GM04504 (cell line): ENCODE measurements around the gene STK32B.
"Not testable (repeated sequence)": the region's sequence is repeated elsewhere in the genome, so short reads cannot be mapped to it uniquely, and the experiment has no call there.

Experiments used
- DNase-seq: peaks from one replicate; pipeline ENCODE4 v3.0.0-alpha.2; 2012; ENCODE audit warnings: low read depth

Gene STK32B

DNA sequence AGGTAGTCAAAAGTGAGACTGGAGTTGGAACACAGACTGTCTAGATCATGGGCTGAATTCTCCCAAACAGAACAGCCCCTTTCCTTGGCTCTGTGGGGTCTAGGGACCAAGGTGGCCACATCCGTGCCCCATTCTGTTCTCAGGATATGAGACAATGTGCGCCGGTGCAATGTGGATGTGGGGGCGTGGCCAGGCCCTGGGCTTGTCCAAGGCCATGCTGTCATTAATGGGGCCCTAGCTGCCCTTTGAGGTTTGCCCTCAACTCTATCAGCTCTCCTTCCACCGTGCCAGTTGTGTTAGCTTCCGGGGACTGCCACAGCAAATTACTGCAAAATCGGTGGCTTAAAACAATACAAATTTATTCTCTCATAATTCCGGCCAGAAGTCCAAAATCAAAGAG is 344.5 kb downstream of the STK32B start:
- no peak for DNase-seq

DNA sequence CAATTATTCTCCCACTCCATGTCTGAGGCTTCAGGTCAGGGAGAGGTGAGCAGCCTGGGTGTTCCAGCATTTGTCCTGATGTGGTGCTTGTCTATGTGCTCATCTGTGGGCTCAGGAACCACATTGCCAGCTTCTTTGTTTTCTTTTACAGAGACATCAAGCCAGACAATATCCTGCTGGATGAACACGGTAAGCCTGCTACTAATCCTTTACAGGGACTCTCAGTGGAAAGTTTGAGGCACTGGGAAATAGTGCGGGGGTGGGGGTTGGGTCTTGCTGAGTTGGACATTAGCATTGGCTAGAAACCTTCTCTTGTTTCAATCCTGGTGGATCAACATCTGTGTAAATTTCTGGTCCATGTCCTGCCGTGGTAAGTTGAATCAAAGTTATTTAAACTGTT is 346.8 kb downstream of the STK32B start:
- no peak for DNase-seq

DNA sequence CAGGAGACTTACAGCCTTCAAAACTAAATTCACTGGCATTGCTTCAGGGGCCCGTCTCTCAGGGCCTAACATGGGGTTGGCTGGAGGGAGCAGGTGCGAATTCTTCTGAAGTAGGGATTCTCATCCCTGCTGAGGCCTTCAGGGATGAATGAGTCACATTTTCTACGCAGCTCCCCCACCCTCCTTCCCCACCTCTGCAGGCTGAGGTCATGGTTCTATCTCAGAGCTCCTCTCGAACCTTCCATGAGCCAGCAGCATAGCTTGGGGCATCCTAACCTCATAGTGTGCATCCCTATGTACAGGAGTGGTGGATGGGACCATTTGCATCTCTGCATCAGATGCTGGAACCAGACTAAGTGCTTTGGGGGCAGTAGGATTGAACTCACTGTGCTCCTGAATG is 347.8 kb downstream of the STK32B start:
- no peak for DNase-seq

DNA sequence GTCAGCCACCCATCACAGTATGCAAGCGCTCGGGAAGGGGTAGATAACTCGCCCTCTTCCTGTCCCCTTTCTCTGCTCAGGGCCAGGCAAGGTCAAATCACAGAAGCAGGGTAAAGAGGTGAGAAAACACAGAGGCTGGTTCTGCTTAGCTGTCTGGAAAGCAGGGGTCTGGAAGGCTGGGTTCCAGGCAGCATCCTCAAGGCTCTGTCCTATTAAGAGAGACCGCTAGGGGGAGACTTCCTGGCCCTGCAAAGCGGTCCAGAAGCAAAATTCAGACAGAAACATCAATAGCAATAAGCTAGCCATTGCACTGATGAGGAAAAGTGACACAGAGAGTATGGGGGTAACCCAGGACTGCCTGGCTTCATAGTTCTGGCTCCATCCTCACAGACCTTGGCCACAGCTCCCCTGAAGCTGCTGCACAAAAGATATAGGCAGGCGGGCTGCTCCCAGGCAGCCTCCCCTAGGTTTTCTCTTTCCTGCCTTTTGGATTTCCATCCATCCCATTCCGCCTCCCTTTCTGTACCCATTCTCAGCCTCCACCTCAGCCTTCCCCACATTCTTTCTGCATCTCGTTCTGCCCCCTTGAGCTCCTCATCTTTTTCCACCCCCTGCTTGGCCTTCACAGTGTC is 348.6 kb downstream of the STK32B start:
- DNase-seq: no peak

DNA sequence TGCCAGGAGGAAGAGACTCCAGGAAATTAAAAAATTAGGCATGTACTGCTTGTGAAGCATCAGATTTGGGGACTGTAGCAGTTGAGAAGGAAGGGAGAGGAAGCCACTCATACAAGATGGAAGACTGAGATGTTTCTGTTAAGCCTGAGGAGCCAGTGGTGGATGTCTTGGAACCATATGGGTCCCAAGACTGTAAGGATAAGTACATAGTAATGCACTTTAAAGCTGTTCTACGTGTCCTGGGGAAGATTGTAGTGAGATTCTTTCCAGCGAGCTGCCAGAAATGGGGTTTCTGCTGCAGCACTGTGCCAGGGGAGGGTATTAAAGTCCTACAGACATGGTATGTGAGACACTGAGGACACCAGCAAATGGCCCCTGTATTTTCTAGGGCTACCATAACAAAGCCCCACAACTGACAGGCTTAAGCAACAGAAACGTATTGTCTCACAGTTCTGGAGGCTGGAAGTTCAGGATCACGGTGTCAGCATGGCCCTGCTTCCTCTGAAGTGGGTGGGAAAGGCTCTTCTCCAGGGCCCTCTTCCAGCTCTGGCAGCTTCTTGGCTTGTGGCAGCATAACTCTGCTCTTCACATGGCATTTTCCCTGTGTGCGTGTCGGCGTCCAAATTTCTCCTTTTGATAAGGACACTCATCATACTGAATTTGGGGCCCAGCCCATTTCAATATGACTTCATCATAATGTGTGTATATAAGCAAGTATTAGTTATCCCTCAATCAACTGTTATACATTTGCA is 352.6 kb downstream of the STK32B start:
- DNase-seq: no peak

GRCh38 chr4:5409237-5409636 is 358.0 kb downstream of the STK32B start:
- DNase-seq: no peak

DNA sequence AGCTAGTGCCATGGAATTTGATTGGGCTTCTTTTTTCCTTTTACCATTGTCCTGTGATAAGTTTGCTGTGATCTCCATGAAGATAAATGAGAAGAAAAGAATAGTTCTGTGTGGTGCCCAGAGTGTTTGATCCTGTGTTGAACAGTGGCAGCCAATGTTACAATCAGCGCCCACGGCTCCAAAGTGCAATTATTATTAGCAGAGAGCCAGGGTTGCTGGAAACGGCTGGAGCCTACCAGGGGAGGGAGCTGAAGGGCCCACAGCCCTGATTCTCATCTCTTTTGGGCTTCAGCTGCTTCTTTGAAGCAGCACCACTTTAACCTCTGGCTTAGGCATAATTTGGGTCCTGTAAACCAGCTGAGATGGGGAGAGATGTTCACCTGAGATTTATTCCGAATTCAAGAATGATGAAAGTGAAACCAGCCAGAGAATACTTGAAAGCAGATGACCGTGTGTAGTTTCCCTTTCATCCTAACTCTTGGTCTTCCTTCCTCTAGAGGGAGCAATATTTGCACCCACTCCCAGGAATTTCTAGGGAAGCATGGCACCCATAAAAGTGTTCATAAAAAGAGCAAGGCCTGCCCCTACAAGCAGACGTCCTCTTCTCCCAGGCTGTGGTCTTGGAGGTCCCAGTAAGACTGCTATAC is 358.8 kb downstream of the STK32B start:
- no peak for DNase-seq

DNA sequence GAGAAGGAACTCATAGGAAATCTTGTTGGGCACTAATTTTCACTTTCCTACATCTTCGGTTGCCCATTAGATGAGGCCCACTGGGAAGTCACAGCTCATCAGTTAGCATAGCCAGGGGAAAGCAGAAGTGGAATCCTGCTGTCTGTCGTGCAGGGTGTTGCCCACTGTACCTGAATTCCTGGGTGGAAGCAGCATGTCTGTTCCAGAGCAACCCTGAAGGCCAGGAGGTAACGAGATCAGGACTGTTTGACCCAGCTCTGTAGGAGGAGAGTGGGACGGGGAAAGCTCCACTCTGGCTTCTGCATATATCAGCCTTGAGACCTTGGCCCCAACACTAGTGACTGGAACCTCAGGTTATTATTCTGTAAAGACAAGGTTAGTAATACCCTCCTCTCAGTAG is 361.0 kb downstream of the STK32B start:
- no peak for DNase-seq

DNA sequence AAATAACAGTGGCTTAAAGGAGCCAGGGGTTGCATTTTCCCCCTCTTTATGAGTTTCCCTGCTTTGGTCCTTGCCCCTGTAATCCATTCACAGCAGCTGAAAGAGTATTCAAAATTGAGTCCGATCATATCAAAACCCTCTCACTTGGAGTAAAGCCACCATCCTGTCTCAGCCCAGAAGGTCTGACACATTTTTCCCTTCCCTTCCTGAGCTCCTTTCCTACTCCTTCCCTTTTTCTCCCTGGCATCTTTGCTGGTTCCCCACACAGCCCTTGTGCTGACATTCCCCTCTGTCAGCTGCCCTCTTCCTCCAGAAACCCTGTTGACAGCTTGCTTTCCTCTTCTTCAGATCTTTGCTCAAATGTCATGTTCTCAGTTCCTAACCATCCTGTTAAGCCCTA is 361.5 kb downstream of the STK32B start:
- DNase-seq: no peak

DNA sequence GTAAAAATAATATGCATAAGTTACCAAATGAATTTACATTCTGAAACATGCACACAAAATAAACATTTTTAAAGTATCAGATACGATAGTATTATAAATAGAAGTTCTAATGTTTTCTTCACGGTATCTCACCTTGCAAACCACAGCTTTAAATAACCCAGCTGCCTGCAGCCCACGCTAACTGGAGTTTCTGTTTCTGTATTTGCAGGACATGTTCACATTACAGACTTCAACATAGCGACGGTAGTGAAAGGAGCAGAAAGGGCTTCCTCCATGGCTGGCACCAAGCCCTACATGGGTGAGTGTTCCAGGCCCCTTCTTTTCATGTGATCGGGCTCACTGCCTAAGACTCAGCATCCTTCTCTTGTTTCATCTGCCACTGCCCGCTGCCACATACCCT is 365.4 kb downstream of the STK32B start:
- no peak for DNase-seq

GRCh38 chr4:5420266-5420665 is 369.0 kb downstream of the STK32B start:
- no peak for DNase-seq

DNA sequence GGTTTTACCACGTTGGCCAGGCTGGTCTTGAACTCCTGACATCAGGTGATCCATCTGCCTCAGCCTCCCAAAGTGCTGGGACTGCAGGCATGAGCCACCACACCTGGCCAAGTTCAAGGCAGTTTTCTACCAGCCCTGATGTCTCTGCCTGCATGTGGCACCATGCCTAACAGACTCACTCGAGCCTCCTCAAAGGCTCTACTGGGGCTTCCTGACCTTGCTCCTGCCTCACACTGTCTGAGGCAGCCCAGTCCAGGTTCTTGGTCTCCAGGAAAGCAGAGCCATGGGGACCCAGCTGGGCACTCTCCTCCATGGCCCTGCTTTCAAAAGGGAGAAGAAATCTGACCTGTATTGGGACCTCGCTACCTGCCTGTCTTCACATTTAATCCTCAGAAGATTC is 370.1 kb downstream of the STK32B start:
- no peak for DNase-seq

DNA sequence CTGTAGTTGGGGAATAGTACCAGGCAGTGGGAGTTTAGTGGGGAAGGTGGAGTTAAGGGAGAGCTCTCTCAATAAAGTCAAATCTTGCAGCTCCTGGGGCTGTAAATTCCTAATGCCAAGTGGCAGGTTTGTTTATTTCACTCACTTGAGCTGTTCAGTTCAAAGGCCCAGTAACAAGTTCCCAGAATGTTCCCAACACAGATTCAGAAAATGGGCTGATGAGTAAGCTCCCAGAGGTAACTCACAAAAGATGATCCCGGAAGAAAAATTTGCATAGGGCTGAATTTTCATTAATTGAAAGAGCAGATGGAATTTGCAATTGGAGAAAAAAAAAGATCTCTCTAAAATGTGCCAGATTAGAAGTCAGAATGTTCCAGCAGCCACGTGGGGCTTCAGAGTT is 370.9 kb downstream of the STK32B start:
- DNase-seq: no peak

GRCh38 chr4:5423670-5424069 is 372.4 kb downstream of the STK32B start:
- no peak for DNase-seq

GRCh38 chr4:5424211-5424610 is 372.9 kb downstream of the STK32B start:
- DNase-seq: no peak

DNA sequence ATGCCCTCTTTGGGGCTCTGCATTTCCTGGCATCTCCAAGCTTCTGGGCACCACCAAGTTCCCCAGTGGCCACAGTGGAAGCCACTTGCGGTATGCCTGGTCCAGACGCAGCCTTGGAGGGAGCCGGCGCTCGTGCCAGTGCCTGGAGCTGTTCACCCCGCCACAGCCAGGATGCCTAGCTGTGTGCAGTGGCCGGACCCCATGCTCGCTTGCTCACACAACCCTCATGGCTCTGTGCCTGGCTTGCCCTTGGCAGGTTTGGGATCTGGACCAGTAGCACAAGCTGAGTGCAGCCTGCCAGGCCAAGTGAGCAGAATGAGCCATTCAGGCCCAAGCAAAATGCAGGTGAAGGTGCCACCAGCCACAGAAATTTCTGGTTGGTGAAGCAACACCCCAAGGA is 373.6 kb downstream of the STK32B start:
- DNase-seq: no peak

DNA sequence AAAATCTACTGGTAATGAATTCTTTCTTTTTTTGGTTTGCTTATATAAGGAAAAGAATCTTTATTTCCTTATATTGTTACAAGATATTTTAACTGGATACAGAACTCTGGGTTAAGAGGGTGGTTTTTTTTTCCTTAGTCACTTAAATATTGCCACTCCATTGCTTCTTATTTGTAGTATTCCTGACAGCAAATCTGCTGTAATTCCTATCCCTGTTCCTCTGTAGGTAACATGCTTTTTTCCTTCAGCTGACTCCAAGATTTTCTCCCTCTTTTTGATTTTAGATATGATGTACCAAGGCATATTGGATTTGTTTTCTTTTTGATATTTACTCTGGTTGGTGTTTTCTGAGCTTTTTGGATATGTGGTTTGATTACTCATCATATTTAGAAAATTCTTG is 378.5 kb downstream of the STK32B start:
- no peak for DNase-seq

DNA sequence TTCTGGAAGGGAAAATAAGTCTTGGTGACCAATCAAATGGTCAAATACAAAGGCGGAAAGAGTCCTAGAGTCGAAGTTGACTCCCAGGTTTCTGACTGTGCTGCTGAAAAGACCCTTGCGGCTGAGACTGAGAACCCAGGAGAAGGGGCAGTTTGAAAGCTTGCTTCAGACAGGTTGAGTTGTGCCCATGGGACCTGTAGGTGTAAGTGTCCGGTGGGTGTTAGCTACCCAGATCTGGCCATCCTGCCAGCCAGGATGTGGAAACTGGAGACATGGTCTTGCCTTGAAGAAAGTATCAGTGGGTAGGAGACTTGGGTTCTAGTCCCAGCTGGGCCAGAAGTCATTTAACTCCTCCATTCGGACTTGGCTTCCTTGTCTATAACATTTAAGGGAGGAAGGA is 381.9 kb downstream of the STK32B start:
- no peak for DNase-seq

DNA sequence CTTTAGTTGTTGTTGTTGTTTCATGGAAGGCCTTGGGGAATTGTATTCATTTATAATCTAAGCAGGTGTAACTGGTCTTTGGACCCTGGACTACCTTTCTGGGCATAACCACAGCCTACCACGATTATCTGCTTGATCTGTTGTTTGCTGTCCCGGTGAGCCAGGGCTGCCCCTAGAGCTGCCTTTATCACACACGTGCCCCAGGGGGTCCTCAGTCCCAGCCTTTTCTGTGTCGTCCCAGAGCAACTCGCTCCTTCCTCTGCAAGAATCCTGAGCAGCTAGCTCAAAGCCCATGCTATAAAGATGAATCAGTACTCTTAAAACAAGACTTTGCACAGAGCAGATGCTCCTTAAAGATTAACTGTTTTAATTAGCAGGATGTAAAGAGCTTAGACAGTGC is 383.9 kb downstream of the STK32B start:
- DNase-seq: no peak

DNA sequence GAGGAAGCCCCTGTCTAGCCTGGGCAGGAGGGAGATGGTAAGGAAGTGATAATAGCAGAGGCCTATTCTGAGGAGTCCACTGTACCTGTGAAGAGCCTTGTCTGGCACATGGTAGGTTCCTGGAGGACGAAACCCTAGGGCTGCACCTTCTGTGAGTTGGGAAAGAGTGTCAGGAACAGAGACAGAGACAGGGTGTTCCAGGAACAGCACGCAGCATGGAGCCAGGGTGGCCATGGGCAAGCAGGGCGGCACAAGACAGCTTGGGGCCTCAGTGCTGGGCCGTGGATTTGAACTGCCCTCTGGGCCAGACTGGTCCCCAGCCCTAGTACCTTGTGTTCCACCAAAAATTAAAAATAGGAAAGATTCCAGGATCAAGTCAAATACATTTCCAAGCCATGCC is 384.5 kb downstream of the STK32B start:
- DNase-seq: no peak

DNA sequence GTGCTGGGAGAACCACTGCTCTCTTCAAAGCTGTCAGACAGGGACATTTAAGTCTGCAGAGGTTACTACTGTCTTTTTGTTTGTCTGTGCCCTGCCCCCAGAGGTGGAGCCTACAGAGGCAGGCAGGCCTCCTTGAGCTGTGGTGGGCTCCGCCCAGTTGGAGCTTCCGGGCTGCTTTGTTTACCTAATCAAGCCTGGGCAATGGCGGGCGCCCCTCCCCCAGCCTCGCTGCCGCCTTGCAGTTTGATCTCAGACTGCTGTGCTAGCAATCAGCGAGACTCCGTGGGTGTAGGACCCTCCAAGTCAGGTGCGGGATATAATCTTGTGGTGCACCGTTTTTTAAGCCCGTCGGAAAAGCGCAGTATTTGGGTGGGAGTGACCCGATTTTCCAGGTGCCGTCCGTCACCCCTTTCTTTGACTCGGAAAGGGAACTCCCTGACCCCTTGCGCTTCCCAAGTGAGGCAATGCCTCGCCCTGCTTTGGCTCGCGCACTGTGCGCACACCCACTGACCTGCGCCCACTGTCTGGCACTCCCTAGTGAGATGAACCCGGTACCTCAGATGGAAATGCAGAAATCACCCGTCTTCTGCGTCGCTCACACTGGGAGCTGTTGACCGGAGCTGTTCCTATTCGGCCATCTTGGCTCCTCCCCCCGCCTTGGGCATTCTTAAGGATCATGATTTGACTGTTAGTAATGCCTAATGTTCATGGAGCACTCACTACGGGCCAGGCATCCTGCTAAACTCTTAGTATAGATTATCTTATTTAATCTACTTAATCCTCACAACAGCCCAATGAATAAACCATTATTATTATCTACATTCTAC is 392.9 kb downstream of the STK32B start:
- DNase-seq: not testable (repeated sequence)

DNA sequence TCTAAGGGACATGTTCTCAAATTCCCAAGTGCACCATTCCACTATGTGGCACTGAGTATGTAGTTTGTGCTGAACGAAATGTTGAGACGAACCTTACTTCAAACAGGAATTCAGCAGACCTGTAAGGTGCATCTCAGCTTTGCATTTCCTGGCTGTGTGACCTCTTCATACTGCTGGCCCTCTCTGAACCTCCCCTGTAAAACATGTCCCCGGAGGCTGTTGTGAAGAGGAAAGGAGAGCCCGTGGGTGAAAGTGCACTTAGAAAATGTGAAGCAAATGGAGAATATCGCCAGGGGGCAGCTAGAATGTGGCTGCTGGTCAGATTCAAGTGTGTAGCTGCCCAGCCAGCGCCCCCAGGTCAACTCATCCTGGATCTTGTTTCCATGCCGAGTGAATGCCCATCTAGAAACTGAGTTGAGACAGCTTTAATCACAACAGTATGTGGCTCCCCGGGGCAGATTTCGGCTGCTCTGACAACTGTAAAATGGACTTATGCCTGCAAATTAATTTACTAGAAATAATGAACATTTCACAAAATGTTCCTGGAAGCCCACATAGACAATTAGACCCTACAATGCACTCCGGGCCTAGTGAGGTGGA is 393.7 kb downstream of the STK32B start:
- no peak for DNase-seq
